PC-9 (cell line): Measurements from ENCODE around the gene PPP1R11. TPM values are rescaled to one million over a fixed set of nuclear protein-coding genes. Genes with fewer than 3 reads are reported as not detected.
"Not testable (repeated sequence)": the region's sequence is repeated elsewhere in the genome, so short reads cannot be mapped to it uniquely, and the experiment has no call there.

Experiments used
- BruUV-seq: library from RNA; stranded (reverse); fragments of 400-500 nt; replicated peaks from 2 replicates; lab custom pipeline; 2021; lab: Mats Ljungman, UMichigan
- CTCF ChIA-PET: fragments of 300-600 bp; sonication (Branson Sonifier 250); formaldehyde crosslinking; loops from one replicate; lab custom pipeline; 2022; ENCODE audit warnings: antibody characterized with exemption; lab: Charles Lee
- POLR2A ChIA-PET: fragments of 300-600 bp; sonication (Branson Sonifier 250); formaldehyde crosslinking; loops from one replicate; lab custom pipeline; 2022; ENCODE audit warnings: antibody characterized with exemption; ENCODE audit not compliant: unreplicated experiment; lab: Charles Lee
- DNase-seq, 2 experiments: peaks; one replicate each; pipeline versions ENCODE4 v3.0.0 to v3.0.0-alpha.2; 2015 to 2022; ENCODE audit warnings: mixed read lengths in 1 of 2
- H2AFZ ChIP-seq: fragments of 200-600 bp; sonication (generic); 2 replicates; pipeline ENCODE4 v1.8.1; 2017; ENCODE audit warnings: antibody characterized with exemption
- H3F3A ChIP-seq: fragments of 200-600 bp; sonication (generic); 2 replicates; pipeline ENCODE4 v1.8.1; 2017; ENCODE audit warnings: antibody characterized with exemption, mild to moderate bottlenecking, low read depth; ENCODE audit not compliant: insufficient read depth
- H3K27ac ChIP-seq: fragments of 200-600 bp; sonication (generic); 2 replicates; pipeline ENCODE4 v1.6.1; 2016; ENCODE audit warnings: mixed run types
- H3K27me3 ChIP-seq: fragments of 200-600 bp; sonication (generic); 2 replicates; pipeline ENCODE4 v1.6.1; 2016; ENCODE audit warnings: low read depth, mixed run types; ENCODE audit not compliant: insufficient read depth
- H3K36me3 ChIP-seq: fragments of 200-600 bp; sonication (generic); 2 replicates; pipeline ENCODE4 v1.6.1; 2016; ENCODE audit warnings: low read depth, mixed run types
- H3K4me1 ChIP-seq: fragments of 200-600 bp; sonication (generic); replicated peaks from 2 replicates; pipeline ENCODE4 v1.6.1; 2016; ENCODE audit warnings: mixed run types; ENCODE audit not compliant: insufficient read depth
- H3K4me2 ChIP-seq: fragments of 200-600 bp; sonication (generic); 2 replicates; pipeline ENCODE4 v1.6.1; 2017; ENCODE audit warnings: mixed run types
- H3K4me3 ChIP-seq: fragments of 200-600 bp; sonication (generic); 2 replicates; pipeline ENCODE4 v1.6.1; 2016; ENCODE audit warnings: mixed run types
- H3K79me2 ChIP-seq: fragments of 200-600 bp; sonication (generic); 2 replicates; pipeline ENCODE4 v1.6.1; 2017; ENCODE audit warnings: low read depth, mixed run types
- H3K9me2 ChIP-seq: fragments of 200-600 bp; sonication (generic); 2 replicates; pipeline ENCODE4 v1.8.1; 2017; ENCODE audit warnings: mild to moderate bottlenecking; ENCODE audit not compliant: insufficient read depth
- H3K9me3 ChIP-seq: fragments of 200-600 bp; sonication (generic); 2 replicates; pipeline ENCODE4 v1.8.1; 2016; ENCODE audit warnings: low read depth; ENCODE audit not compliant: insufficient read depth
- H4K20me1 ChIP-seq: fragments of 200-600 bp; sonication (generic); 2 replicates; pipeline ENCODE4 v1.8.1; 2017; ENCODE audit not compliant: insufficient read depth
- EZH2 ChIP-seq: fragments of 200-600 bp; sonication (generic); IDR thresholded peaks from 2 replicates; pipeline ENCODE4 v1.8.0; 2017; ENCODE audit warnings: antibody characterized with exemption, low read depth
- intact Hi-C: fragments of 100-400 bp; cut with micrococcal nuclease; formaldehyde crosslinking; loops from one replicate; pipeline ENCODE4 v1.10.0; 2022; ENCODE audit not compliant: unreplicated experiment
- total RNA-seq: library from RNA; stranded (reverse); gene quantifications from 2 replicates; pipeline ENCODE4 v1.2.3, GENCODE V29; 2021
- TF ChIP-seq, protein P1 (sequence below): fragments of 200-600 bp; sonication (generic); conservative IDR thresholded peaks from 2 replicates; pipeline ENCODE4 v1.6.1; 2017; ENCODE audit warnings: mixed run types, antibody characterized with exemption, mild to moderate bottlenecking, moderate library complexity

Gene PPP1R11
- total RNA-seq, 1 experiment from 2014 or later, result 48.3 TPM

DNA sequence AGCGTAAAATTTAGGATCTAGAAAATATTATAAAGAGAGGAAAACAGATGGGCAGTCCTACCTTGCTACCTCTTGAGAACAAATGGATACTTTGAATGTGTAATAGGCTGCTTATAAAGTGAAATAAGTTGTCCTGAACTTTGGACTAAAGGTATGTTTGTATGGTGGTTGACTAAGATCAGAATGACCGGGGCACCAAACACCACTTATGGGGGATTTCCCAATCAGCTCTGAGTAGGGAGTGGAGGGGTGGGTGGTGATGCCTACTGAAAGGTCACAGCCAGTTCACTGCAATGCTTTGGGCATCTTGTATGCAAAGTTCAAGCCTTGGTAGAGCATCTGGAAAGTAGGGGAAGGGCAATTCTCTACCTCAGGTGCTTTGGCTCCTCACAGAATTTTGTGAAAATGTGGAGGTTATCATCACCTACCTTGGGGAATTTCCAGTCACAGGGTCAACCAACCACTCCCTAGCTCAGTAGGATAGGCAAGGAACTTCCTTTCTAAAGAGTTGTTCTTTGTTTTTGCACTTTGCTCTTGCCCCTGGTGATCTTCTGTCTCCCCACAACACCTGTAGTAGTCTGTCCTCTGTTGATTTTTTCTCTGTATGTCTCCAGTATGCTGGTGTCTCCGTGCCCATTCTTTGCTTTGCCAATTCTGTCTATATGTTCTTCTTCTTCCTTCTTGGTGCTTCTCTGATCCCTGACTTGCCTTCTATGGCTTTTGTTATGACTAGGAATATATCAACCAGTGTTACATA lies 46.2 kb downstream of the PPP1R11 start, which contains the start of gene TRIM31:
Gene TRIM31, minus strand, starts transcription at position 88 of the 757 bp plus-strand sequence. CDS start 285 bp downstream, outside the sequence.
- Histone ChIP-seq H3K36me3 (no peaks in the 10 kb centered on the region; the same call in 1 of the 2 replicates), H3K27ac (peak within 1 kb of the TSS; percentile 86), H3K79me2 (peaks cover 43% of the 10 kb centered on the region), H3F3A (peaks cover 37% of the 10 kb centered on the region), H4K20me1 (no peaks in the 10 kb centered on the region), H3K9me3 (no peaks in the 10 kb centered on the region), H2AFZ (peak within 1 kb of the TSS; percentile 58), H3K4me2 (peak within 1 kb of the TSS; percentile 71), H3K4me3 (peak within 1 kb of the TSS; percentile 61), H3K4me1 (peaks cover 71% of the 10 kb centered on the region), H3K27me3 (no peaks in the 10 kb centered on the region), H3K9me2 (no peaks in the 10 kb centered on the region)
- BruUV-seq, result no TSS peak
- POLR2A ChIA-PET, result no interaction called here
- CTCF ChIA-PET, result interaction anchor here (0.6 kb wide), 2 partner anchors 8 to 293 kb away, joined by 3 to 7 read pairs; no protein-coding TSS in a partner anchor
- intact Hi-C loops, result no loop called here
- peak in 1 of 2 experiments; percentile 95 for DNase-seq
- TF ChIP-seq, protein P1, sequence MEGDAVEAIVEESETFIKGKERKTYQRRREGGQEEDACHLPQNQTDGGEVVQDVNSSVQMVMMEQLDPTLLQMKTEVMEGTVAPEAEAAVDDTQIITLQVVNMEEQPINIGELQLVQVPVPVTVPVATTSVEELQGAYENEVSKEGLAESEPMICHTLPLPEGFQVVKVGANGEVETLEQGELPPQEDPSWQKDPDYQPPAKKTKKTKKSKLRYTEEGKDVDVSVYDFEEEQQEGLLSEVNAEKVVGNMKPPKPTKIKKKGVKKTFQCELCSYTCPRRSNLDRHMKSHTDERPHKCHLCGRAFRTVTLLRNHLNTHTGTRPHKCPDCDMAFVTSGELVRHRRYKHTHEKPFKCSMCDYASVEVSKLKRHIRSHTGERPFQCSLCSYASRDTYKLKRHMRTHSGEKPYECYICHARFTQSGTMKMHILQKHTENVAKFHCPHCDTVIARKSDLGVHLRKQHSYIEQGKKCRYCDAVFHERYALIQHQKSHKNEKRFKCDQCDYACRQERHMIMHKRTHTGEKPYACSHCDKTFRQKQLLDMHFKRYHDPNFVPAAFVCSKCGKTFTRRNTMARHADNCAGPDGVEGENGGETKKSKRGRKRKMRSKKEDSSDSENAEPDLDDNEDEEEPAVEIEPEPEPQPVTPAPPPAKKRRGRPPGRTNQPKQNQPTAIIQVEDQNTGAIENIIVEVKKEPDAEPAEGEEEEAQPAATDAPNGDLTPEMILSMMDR, result no peak
- no peak for TF ChIP-seq EZH2

DNA sequence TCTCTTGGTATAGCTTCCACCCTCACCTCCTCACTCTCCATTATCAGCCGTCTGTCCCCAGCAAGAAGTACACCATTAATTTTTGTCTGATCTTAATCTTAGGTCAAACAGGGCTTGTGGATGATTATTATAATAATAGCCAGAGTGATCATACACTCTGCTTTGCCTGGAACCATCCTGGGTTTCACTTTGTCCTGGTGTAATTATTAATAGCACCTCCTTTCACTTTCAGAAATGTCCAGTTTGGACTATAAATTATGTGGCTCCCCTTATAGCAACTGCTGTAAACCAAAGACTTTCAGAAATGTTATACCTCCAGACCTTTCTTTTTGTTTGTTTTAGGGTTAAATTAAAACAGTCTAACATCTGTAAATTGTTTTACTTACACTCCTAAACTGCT lies 46.8 kb downstream of the PPP1R11 start:
- peak overlapping the region; percentile 61 for H3K4me3 ChIP-seq
- H3K79me2 ChIP-seq, result peaks cover 38% of the 10 kb centered on the region
- H3F3A ChIP-seq, result peaks cover 39% of the 10 kb centered on the region
- no peaks in the 10 kb centered on the region for H4K20me1 ChIP-seq
- H2AFZ ChIP-seq, result peak overlapping the region; percentile 58; the same call in 1 of the 2 replicates
- peaks cover 72% of the 10 kb centered on the region for H3K4me1 ChIP-seq
- no peaks in the 10 kb centered on the region for H3K9me3 ChIP-seq
- ChIA-PET CTCF (no interaction called here), POLR2A (no interaction called here)
- no TSS peak for BruUV-seq
- peak overlapping the region; percentile 86 for H3K27ac ChIP-seq
- H3K9me2 ChIP-seq, result no peaks in the 10 kb centered on the region
- no peaks in the 10 kb centered on the region for H3K27me3 ChIP-seq
- H3K36me3 ChIP-seq, result no peaks in the 10 kb centered on the region; the same call in 1 of the 2 replicates
- intact Hi-C loops, result no loop called here
- H3K4me2 ChIP-seq, result peak overlapping the region; percentile 71
- TF ChIP-seq EZH2, result no peak
- TF ChIP-seq, protein P1, result no peak
- DNase-seq, result no peak

DNA sequence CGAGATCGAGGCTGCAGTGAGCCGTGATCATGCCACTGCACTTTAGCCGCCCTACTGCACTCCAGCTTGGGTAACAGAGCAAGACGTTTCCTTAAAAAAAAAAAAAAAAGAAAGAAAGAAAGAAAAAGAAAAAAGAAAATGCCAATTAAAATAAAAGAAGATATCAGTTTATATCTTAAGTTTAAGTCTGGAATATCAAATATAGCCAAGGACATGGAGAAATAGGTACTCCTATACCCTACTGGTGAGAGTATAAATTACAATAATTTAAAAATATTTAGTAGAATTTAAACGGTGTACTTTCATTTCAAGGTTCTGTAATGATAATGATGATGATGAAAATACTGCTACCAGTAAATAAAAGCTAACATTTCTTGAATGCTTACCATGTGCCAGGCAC lies 49.7 kb downstream of the PPP1R11 start:
- TF ChIP-seq, protein P1, result peak; percentile 34; the same call in 1 of the 2 replicates
- no peak for TF ChIP-seq EZH2

DNA sequence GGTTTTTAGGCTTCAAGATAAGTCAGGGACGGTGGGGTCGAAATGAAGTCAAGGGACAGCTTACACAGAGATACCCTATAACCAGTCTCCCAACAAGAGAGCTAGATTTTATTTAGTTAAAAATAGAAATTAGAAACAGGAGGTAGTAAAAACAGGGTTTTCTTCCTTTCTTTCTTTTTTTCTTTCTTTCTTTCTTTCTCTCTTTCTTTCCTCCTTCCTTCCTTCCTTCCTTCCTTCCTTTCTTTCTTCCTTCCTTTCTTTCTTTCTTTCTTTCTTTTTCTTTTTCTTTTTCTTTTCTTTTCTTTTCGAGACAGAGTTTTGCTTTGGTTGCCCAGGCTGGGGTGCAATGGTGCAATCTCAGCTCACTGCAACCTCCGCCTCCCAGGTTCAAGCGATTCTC lies 51.7 kb downstream of the PPP1R11 start:
- H3K4me3 ChIP-seq, H4K20me1 ChIP-seq, H3K9me3 ChIP-seq, CTCF ChIA-PET, intact Hi-C loops, H3K27me3 ChIP-seq, H3K9me2 ChIP-seq, H3K36me3 ChIP-seq, H2AFZ ChIP-seq, BruUV-seq, H3K4me2 ChIP-seq, H3K79me2 ChIP-seq, DNase-seq: not testable (repeated sequence)
- 0 out of 2 replicates have a peak overlapping the region, but pooled peaks have one; percentile 29 for H3K27ac ChIP-seq
- H3K4me1 ChIP-seq, result peaks cover 64% of the 10 kb centered on the region
- H3F3A ChIP-seq, result peaks cover 34% of the 10 kb centered on the region
- POLR2A ChIA-PET, result interaction anchor here (0.6 kb wide), 1 partner anchor 10 kb away, joined by 28 read pairs; no protein-coding TSS in a partner anchor

More for the DNA sequence above, 49.7 kb downstream of the PPP1R11 start:
- Histone ChIP-seq H3K79me2 (peaks cover 9% of the 10 kb centered on the region), H3K27me3 (no peaks in the 10 kb centered on the region), H3K4me1 (peaks cover 55% of the 10 kb centered on the region), H3K4me3 (no peak overlapping the region), H3K9me3 (no peaks in the 10 kb centered on the region), H4K20me1 (no peaks in the 10 kb centered on the region), H3K27ac (no peak overlapping the region), H2AFZ (no peak overlapping the region), H3K4me2 (no peak overlapping the region), H3K36me3 (no peaks in the 10 kb centered on the region), H3K9me2 (no peaks in the 10 kb centered on the region), H3F3A (peaks cover 43% of the 10 kb centered on the region)
- no TSS peak for BruUV-seq
- DNase-seq, result no peak
- CTCF ChIA-PET, result no interaction called here
- POLR2A ChIA-PET, result no interaction called here
- intact Hi-C loops, result no loop called here
